Fibroblast of skin of left quadriceps (primary cell): ENCODE data around the gene EBP.

ENCODE experiments used
- DNase-seq, 2 experiments: peaks; one replicate each; pipeline ENCODE4 v3.0.0-alpha.2; 2013; ENCODE audit warnings: low read depth in 2 of 2

The EBP gene

DNA sequence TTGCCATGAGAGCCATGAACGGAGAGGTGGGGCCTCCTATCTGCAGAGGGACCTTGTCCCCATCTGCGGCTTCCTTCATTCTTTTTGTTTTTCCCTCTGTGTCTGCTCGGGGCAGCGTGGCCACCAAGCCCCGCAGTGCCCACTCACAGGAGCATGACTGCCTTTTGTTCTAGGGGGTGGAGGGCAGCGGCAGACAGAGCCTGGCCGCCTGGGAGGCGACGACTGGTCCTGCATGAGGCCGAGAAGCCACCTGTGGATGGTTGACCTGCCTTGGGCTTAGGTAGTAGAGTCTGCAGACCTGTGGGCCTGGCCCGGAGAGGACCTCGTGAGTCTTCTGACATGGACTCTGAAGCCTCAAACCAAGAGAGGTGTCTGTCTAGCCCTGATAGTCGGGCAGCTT, 54.0 kb downstream of the EBP start:
- no peak for DNase-seq

- no peak for DNase-seq
These were observed 54.5 kb downstream of the EBP start for GRCh38 chrX:48576108-48576507.
